ENCODE data around the gene HS6ST3. TPM values are rescaled to one million over a fixed set of nuclear protein-coding genes. Genes with fewer than 3 reads are reported as not detected.
"Not testable (repeated sequence)": the region's sequence is repeated elsewhere in the genome, so short reads cannot be mapped to it uniquely, and the experiment has no call there.

Gene HS6ST3
- 3.9 TPM for total RNA-seq (ENCODE audit: insufficient read depth, low replicate concordance)

DNA sequence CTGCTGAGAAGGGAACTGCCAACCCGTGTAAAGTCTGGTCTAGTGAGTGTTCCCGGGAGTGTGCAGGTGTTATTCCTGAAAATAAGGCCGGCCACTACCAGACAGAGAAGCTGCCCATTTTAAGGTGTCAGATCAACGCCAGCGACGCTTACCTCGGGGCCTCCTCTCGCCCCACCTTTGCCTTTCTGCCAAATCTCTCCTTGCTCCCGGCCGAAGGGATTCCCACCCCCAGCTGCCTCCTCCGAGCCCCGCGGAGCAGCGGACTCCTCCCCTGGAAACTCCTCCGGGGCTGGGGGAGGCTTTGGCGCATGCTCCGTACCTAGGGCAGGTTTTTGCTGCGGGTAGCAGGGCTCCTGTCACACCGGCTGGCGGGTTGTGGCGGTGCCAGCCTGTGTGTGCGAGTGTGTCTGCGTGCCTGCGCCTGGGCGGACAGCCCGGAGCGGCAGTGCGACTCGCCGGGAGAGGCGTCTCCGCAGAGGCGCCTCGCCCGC lies at the start of gene HS6ST3:
Gene HS6ST3, plus strand, starts transcription at position 359 of the 491 bp plus-strand sequence.
- DNase-seq (ENCODE audit: low spot score), result peak; percentile 17

GRCh38 chr13:96041326-96042110 lies 48.4 kb upstream of the HS6ST3 start:
- DNase-seq (ENCODE audit: low spot score), result no peak

- DNase-seq (ENCODE audit: low spot score), result no peak
Observed at GRCh38 chr13:96044238-96044637, 45.7 kb upstream of the HS6ST3 start.

DNA sequence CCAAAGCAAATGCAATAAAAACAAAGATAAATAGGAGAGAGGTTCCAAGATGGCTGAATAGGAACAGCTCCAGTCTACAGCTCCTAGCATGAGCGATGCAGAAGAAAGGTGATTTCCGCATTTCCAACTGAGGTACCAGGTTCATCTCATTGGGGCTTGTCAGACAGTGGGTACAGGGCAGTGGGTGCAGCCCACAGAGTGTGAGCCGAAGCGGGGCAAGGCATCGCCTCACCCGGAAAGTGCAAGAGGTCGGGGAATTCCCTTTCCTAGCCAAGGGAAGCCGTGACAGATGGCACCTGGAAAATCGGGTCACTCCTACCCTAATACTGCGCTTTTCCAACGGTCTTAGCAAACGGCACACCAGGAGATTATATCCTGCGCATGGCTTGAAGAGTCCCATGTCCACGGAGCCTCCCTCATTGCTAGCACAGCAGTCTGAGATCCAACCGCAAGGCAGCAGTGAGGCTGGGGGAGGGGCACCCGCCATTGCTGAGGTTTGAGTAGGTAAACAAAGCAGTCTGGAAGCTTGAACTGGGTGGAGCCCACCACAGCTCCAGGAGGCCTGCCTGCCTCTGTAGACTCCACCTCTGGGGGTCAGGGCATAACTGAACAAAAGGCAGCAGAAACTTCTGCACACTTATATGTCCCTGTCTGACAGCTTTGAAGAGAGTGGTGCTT lies 43.3 kb upstream of the HS6ST3 start:
- DNase-seq (ENCODE audit: low spot score), result not testable (repeated sequence)

GRCh38 chr13:96050955-96051354 lies 39.0 kb upstream of the HS6ST3 start:
- DNase-seq (ENCODE audit: low spot score), result not testable (repeated sequence)

DNA sequence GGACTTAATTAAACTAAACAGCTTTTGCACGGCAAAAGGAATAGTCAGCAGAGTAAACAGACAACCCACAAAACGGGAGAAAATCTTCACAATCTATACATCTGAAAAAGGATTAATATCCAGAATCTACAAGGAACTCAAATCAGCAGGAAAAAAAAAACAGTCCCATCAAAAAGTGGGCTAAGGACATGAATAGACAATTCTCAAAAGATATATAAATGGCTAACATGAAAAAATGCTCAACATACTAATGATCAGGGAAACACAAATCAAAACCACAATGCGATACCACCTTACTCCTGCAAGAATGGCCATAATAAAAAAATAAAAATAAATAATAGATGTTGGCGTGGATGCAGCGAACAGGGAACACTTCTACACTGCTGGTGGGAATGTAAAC lies 38.4 kb upstream of the HS6ST3 start:
- DNase-seq (ENCODE audit: low spot score), result not testable (repeated sequence)

- DNase-seq (ENCODE audit: low spot score), result not testable (repeated sequence)
Observed at GRCh38 chr13:96051946-96052345, 38.0 kb upstream of the HS6ST3 start.

GRCh38 chr13:96052656-96053002 lies 37.3 kb upstream of the HS6ST3 start:
- peak; percentile 26 for DNase-seq (ENCODE audit: low spot score)

DNA sequence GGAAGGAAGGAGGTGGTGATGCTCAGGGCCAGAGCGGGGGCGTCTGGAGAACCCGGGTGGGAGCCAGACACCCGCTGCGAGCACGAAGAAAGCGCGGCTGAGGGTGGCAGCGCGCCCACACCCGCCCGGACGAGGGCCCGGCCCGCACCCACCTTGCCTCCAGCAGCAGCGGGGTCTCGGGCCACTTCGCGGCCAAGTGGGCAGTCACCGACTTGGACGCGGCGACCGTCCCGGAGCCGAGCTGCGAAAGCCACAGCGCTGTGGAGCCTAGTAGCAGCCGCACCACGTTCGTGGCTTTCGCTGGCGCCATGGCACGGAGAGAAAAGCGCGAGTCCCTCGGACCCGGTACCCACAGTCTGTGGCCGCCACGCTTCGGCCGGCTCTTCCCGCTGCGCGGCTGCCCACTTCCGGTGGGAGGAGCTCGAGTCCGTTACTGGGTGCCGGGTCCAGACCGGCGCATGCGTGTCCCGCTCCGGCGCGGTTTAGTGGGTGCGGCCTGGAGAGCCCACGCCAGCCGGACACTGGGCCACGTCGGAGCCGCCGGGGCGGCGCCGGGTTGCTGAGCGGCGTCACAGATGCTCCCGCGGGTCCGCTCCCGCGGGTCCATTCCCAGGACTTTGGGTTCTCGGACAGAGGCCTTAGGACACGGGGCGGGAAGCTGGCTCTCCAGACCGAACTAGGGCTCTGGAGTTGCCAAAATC lies 36.8 kb upstream of the HS6ST3 start, which contains the start of gene UGGT2:
Gene UGGT2, minus strand, starts transcription at position 399 of the 701 bp plus-strand sequence. Its CDS starts 89 bp downstream, at position 310.
- DNase-seq (ENCODE audit: low spot score), result peak; percentile 97

- DNase-seq (ENCODE audit: low spot score), result peak; percentile 7
Observed at GRCh38 chr13:96065849-96066248, 24.1 kb upstream of the HS6ST3 start.

DNA sequence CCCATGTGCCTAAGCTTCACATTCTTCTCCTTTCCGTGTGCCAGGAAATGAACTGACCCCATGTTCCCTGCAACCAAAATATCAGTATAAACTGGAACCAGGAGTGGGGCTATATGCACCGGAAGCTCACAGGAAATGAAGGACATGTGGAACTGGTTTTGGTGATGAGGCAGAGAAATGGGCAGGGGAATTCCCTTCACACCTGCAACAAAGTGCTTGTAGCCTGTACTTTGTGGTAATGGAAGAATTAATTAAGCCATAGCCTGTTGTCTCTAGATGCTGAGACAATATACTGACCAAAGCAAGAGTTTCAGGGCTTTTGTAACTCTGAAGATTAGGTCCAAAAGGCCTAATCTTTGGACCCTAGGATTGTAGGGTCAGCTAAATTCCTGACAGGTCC lies 21.2 kb upstream of the HS6ST3 start:
- no peak for DNase-seq (ENCODE audit: low spot score)

- no peak for DNase-seq (ENCODE audit: low spot score)
Observed at GRCh38 chr13:96071504-96071903, 18.4 kb upstream of the HS6ST3 start.

GRCh38 chr13:96072392-96072791 lies 17.5 kb upstream of the HS6ST3 start:
- no peak for DNase-seq (ENCODE audit: low spot score)

GRCh38 chr13:96075953-96076543 lies 13.9 kb upstream of the HS6ST3 start:
- no peak for DNase-seq (ENCODE audit: low spot score)

DNA sequence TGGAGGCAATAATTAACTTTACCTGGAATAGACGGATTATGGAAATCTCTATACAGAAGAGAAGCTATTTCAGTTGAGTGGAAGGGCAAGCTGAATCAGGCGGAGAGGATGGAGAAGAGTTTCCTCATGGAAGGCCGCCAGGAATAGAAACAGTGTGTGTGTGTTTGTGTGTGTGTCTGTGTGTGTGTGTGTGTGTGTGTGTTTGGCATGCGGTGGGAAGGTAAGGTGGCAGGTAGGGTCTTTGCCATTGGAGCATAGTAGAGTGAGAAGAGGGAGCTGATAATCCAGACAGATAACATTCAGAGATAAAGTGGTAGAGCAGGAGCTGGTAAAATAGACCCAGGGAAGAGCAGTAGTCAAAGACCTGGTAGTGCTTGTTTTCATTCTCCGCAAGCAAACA lies 9.2 kb upstream of the HS6ST3 start:
- no peak for DNase-seq (ENCODE audit: low spot score)

DNA sequence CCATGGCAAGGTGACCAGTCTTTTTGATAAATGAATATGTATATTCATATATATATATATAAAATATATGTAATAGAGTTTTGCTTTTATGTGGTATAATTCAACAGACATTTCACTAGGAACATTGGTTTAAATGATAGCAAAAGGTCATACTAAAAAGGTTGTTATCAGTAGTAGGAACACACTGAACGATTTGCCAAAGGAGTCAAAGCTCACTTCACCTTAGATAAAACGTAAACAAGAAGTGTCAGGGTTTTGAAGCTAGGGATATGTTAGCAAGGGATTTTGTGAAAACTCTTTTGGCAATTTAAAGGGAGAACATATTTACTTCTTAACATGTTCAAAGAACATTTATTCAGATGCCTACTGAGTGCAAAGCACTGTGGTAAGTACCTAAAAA lies 8.0 kb upstream of the HS6ST3 start:
- DNase-seq (ENCODE audit: low spot score), result no peak

DNA sequence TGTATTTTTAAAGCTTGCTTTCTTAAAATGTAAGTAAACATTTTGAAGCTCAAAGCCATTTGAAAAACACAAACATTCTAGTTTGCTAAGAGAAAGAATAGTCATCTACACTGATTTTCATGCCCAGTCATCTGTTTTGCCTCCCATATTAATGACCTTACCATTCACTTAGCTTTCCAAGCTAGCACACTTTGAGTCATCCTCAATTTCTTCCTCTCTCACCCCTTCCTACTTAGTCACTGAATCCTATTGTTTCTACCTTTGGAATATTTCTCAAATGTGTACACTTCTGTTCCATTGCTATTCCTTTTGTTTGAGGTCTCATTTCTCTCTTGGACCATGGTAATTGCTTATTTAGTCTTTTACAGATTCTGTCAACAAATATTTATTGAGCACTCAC lies 7.3 kb upstream of the HS6ST3 start:
- DNase-seq (ENCODE audit: low spot score), result no peak

GRCh38 chr13:96086736-96087135 lies 3.2 kb upstream of the HS6ST3 start:
- no peak for DNase-seq (ENCODE audit: low spot score)

DNA sequence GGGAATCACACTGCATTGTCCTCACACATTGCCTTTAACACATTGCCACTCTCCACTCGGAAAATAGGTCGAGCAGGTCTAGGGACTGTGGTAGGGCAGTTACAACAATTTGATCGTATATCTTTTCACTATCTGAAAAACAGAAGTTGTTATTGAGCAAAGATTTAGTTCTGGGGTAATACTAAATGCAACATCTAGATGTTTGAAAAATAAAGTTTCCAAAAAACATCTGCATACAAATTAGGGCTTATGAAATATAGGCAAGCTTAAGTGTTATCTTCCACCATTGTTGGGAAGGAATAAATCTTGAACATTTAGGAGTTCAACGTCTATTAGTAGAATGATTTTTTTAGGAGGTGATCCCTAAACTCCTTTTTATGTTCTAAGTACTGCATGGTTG lies 768 bp upstream of the HS6ST3 start:
- no peak for DNase-seq (ENCODE audit: low spot score)

DNA sequence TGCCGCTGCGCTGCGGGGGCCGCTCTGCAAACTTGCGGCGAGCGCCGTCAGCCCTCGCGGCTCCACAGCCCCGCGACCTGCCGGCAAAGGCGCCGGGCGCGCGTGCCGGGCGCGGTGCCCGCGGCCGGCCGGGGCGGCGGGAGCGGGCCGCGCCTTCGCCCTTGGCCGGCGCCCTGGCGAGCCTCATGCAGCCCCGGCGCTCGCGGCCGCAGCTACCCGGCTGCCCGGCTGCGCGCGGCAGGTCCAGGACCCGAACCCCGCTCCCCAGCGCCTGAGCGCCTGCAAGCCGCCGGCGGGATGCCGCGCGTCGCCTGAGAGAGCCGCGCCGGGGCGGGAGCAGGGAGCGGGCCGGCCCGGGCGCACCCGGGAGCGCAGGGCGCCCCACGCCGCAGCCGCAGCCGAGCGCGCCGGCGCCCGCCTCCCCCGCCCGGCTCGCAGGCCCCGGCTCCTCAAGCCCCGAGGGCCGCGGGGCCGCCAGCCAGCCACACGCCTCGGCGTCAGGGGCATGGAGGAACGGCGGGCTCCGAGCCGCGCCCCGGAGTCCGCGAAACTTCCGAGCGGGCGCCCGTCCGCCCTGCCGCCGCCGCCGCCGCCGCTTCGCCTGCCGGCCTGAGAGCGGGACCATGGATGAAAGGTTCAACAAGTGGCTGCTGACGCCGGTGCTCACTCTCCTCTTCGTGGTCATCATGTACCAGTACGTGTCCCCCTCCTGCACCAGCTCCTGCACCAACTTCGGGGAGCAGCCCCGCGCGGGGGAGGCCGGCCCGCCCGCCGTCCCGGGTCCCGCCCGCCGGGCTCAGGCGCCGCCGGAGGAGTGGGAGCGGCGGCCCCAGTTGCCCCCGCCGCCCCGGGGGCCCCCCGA lies 564 bp downstream of the HS6ST3 start:
- DNase-seq (ENCODE audit: low spot score), result peak; percentile 3

Data from umbilical cord (tissue), 2 donors.